T follicular helper cell (primary cell): ENCODE data around the gene ABI1.
A peak's percentile ranks its signal among the peaks of the same experiment; 100 is the strongest.
"Not testable (repeated sequence)": the region's sequence is repeated elsewhere in the genome, so short reads cannot be mapped to it uniquely, and the experiment has no call there.

Experiments used
- DNase-seq: peaks from one replicate; pipeline ENCODE4 v3.0.0-alpha.2; 2020; ENCODE audit warnings: low read depth
- total RNA-seq, 2 experiments: gene quantifications; one replicate each; lab custom pipeline; 2026; lab: John Stamatoyannopoulos, UW

ABI1 gene
- total RNA-seq: 104 to 134 reads per million in 2 experiments

DNA sequence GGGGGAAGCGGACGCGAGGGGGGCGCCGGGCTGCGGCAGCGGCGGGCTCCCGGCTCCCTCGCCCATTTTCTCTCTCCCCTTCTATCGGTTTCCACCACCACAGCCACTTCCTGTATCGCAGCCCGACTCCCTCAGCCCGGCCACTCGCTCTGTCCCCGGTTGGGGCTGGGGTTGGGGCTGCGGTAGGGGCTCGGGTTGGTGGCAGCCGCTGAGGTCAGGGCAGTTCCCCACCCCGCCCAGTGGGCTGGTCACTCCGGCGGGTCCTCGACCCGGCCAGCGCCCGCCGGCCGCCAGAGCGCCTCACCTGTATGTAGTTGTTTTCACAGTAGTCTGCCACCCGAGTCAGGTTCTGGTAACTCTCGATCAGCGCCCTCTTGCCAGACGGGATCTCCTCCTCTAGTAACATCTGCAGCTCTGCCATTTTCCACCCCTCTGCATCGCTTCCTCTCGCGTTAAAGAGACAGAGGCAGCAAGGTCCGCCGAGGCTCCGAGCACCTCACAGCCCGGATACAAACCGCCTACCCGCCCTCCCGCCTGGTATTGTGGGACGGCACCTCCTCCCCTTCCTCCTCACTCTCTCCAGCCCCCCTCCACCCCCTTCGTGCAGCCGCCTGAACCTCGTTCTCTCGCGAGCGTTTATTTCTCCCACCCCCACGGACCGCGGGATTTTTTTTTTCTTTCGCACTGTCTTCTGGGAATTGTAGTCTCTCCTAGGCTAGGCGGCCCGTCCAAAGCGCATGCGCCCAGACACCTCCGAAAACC, at the start of gene ABI1:
Gene ABI1 (minus strand): TSS at position 516 of the 762 bp plus-strand sequence. CDS start 95 bp downstream, at position 421.
- DNase-seq: peak; percentile 96

DNA sequence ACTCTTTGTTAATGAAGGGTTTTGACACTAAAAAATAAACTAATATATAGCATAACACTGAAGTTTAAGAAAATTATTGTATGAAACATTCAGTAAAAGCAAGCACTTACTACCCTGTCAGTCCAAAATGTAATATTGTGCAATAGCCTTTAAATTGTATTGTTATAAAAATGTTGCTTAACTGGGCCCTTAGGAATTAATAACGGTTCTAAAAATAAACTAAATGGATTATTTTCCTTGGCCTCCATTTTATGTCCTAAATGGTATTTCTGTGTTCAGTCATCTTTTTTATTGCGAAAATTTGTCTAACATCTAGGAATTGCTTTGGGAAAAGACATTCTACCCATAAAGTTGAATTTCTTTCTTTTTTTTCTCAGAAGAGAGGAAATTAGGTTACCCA, 49.0 kb upstream of the ABI1 start:
- DNase-seq: no peak

DNA sequence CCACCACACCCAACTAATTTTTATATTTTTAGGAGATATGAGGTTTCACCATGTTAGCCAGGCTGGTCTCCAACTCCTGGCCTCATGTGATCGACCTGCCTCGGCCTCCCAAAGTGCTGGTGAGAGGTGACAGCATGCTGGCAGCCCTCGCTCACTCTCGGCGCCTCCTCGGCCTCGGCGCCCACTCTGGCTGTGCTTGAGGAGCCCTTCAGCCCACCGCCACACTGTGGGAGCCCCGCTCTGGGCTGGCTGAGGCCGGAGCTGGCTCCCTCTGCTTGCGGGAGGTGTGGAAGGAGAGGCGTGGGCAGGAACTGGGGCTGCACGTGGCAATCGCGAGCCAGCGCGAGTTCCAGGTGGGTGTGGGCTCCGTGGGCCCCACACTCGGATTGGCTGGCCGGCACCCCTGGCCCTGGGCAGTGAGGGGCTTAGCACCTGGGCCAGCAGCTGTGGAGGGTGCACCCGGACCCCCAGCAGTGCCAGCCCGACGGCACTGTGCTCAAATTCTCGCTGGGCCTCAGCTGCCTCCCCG, 44.6 kb upstream of the ABI1 start:
- not testable (repeated sequence) for DNase-seq

DNA sequence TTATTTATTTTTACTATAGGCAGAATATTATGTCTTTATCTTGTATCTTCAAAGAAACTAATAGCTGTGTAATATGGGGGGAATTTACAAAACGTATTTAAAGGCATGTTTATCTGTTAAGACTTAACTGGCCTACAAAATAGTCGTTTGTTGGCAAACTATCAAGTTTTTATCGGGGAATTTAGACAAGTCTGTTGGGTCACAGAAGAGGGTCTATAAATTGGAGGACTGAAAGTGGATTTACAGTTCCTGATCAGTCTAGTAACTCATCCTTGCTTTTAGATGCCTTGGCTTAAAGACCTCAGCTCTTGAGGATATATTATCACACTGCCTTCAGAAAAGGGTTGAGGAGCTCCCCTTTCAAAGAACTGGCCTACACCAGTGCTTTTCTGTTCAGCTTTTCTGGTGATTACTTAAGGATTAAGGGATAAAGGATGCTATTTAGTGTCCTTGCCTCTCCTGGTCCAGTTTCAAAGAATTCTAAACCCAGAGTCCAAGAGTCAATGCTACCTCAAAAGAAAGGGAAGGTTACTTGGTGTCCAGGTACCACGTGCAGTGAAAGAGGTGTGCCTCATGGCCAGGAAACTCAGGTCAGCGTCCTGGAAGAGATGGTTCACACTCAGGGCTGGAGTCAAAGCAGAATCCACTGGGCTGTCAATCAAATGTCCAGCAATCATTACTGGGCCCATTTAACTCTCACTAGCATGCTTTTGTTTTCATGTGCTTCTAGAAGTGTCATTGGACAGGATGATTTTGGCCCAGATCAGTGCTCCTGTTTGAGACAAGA, 42.9 kb upstream of the ABI1 start:
- DNase-seq: no peak

DNA sequence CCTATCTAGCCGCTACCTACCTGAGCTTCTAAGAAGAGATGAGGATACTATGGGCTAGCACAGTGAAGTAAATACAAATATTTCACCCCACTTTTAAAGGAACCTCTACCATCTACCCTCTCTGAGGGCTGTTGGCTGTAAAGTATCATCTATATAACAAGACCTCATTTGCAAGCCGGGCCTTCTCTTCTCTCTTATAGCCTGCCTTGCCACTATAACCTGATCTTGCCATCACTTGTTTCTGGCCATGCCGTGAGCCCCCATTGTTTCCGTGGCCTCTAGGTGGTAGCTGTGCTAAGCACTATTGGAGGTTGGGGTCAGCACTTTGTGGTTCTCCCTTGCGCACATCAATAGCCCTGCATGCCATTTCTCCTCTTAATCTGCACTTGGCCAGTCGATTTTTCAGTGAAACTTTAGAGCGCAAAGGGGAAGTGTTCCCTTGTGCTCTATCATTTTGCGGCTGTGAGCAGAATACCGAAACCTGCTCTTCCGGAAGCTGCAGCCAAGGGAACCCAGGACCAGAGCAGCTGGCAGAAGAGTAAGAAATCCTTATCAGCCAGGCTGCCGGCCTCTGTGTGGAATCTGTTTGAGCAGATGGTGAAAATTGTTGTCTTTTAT, 31.7 kb upstream of the ABI1 start:
- not testable (repeated sequence) for DNase-seq

DNA sequence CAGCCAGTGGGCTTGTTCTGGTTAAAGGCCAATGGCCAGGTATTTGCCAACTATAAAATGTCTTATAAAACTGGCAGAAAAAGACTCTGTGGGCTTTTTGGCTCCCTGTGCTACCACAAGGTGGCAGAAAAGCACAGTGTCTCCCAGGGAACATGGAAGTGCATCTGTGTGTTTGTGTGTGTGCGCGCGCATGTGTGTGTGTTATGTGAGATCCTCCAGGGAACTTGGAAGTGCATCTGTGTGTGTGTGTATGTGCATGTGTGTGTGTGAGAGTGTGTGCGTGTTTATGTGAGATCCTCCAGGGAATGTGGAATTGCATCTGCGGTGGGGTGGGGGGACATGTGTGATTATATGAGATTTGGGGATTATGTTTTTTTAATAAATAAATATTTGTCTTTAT, 30.2 kb upstream of the ABI1 start:
- DNase-seq: no peak

DNA sequence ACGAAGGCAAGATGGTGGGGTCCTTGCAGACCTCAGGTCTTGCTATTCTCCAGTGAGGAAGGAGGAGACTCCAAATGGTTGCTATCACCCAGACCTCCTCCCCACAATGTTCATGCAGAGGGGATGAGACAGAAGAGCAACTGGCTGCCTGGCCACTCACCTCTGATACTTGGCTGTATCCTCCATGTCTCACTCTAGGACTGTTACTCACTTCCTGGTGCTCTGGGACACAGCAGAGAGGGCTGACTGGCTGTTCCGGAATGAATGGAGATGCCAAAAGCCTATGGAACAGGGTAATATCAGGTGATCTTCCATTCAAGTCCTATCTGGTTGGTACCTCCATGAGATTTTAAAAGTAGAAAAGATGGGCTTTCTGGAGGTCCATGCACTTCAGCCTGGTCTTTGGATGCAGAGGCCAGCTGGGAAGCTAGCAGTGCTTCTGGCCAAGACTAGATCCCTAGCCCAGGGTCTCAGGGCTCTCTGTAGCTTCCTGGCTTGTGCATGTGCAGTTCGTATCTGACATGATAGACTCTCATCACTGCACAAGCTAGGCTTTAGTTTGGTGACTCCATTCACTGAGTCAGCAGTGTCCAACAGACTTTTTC, 27.0 kb upstream of the ABI1 start:
- no peak for DNase-seq

DNA sequence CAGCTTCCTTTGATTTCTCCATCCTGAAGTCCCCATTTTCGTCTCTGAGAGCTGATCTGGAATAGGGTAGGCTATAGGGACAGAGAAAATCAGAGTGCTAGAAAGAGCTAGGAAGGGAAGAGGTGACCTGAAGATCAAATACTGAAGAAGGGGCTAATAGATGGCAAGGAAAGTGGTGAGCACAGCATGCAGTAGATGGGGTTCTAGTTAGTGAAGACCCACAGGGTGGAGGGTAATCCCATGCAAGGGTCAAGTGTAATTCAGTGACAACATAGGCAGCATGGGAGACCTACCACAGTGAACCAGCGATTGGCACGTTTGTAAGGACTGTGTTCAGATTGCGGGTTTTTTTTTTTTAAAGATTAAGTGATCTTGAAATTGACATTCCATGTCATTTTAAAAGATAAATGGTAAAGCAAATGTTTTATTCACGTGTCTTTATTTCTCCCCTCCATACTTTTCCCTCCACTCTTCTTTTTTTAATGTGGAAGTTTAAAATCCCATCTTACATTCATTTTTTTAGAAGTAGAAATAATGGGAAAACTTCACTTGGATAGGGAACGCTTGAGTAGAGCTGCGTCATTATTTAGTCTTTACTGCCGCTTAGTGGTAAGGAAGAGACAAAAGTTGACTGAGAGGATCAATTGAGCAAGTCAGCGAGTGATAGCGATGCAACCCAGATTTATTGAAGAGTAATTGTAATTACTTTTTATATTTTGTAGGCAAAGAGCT, 21.0 kb upstream of the ABI1 start:
- no peak for DNase-seq

DNA sequence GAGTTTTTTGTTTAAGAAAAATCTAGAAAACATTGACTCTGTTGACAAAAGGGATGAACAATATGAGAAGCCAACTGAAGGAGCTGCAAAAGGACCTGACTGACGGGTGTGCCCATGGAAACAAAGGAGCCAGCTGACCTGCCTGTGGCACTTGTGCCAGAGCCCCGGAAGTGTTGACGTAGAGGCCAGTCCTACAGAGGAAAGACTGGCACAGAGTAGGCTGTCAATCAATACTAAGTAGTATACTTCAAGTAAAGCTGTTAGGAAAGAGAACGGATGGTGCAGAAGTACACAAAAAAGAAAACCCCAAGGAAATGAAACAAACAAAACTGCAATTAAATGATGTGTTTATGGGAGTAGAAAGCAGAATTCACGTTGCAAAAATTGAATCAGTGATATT, 19.0 kb upstream of the ABI1 start:
- no peak for DNase-seq

DNA sequence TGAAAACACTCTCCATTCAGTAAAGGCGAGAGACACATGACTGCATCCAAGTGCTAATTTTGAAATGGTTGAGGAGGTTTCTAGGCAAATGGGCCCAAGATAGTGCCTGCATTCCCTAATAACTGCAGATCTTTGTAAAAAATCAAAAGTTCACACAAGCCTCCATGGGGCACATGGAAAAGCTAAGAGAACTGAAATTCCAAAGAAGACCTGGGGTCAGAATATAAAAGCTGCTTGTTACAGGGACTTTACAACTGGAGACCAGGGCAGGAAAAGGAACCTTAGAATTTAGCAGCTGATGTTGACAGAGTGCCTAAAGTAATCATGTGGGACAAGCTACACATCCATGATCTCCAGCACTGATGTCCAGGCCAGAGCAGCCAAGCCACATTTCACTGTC, 10.0 kb upstream of the ABI1 start:
- DNase-seq: no peak

DNA sequence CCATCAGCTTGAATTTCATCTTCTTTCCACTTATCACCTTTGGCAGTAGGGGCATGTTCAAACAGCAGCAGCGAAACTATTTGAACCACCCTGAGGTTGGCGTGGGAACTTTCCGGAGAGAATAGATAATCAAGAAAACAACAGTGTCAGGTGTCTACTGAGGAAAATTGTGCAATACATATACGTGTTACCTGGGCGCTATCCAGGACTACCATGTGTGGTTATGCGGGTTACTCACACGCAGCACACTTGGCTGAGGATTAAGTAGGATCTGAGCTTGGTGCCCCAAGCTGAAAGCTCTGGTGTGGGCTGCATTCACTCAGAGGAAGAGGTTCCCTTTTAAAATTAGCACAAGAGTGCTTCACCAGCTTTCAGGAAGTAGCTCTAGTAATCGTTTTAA, 8.8 kb upstream of the ABI1 start:
- no peak for DNase-seq

DNA sequence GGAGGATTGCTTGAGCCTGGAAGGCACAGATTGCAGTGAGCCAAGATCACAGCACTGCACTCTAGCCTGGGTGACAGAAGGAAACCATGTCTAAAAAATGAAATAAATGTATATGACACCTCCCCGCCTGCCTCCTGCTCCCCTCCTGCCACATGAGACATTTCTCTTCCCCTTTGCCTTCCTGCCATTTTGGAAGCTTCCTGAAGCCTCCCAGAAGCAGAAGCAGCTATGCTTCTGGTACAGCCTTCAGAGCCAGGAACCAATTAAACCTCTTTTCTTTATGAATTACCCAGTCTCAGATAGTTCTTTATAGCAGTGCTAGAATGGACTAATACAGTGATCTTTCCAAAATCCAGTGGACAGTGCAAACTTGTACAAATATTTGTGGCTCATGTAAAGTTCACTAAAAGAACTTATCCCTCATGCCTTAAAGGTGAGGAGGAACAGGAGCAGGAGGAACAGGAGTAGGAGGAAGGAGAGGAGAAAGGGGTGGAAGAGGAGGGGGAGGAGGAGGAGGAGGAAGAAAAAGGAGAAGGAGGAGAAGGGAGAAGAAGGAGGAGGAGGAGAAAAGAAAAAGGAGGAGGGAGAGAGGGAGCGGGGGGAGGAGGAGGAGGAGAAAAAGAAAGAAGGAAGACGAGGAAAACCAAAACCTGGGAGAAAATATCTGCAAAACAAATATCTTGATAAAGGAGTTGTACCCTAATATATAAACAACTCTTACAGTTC, 2.8 kb upstream of the ABI1 start:
- DNase-seq: no peak

DNA sequence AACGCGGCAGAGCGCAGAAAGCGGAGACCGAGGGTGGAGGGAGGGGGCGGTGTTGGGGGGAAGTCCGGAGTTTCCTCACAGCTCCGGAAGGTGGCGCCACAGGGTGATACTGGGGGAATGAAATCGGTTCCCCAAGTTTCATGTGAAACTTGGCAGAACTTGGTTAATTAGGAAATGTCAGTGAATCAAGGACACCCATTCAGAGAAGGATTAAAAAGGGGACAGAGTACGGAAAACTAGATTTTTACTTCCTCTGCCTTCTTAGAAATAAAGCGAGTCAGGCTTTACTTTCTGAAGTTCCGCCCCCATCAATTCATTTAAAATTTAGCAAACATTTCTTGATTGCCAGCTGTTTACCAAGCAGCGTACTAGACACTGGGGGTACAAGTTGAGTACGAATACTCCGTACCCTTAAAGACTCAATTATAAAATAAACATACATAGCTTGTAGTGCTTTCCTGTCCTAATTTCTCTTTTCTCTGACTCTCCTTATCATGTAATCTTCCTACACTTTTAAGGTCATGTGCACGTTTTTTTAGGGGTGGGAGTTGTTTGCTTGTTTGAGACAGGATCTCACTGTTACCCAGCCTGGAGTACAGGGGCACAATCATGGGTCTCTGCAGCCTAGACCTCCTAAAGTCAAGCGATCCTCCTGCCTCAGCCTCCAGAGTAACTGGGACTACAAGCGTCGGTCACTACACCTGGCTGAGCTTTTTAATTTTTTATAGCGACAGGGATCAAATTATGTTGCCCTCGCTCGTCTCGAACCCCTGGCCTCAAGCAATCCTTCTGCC, 644 bp upstream of the ABI1 start:
- DNase-seq: no peak

DNA sequence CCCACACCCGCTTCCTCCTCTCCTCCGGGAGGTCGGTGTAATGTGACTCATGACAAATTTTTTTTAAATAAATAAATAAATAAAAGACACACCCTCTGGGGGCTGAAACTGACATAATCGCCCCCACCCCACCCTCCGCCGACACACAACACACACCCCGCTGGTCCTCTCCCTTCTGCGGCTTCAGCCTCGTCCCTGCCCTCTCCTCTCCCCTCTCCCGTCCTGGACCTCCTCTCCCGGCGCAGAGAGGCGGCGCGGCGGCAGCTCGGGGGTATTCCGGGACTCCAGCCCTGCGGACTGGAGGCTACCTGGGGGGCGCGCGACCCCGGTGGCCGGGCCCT, 686 bp downstream of the ABI1 start:
- peak; percentile 52 for DNase-seq

DNA sequence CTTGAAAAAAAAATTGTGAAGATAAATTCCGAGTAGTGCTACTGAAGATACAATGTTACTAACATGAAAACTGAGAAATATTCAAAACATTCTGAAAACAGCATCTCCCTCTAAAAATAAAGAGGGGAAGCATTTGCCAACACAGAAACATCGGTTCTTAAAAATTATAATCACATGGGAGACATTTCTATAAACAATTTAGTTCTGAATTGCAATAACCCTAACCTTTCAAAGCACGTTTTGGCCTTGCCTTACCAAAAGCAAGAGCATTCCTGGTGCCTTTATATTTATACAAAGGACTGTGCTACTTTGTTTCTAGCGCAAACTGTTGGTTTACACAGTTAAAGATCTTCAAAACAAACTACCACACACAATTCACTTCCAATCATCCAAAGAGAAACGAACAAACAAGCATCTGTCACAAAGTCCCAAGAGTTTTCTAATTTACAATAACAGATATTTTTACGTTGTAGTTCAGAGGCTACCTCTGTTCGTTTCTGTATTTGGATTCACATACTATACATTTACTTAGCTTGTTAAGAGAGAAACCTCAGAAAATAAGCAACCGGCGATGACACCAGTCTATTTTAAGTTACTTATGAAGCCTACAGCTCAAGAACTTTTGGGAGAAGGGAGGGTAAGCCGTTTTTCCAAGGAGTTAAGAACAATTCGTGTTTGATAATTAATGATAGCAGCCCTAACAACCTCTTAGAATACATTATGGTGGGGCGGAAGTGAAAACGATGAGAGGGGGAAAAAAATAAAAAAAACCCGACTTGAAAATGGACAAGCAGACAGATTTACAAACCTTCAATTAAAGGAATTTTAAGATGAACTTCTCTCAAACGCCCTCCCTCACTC, 1.3 kb downstream of the ABI1 start:
- DNase-seq: no peak

DNA sequence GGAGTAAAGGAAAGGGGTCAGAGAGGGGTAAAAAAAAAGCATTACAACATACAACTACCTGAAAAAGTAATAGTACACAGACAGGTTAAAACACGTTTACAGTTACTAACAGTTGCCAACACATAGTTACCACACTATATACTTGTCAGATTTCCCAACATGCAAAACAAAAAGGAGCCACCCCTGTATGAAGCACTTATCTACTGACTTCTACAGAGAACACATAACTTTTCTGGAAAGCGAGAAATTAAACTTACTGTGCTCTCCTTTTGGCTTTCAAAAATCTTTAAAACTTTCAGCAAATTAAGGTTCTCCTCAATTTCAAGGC, 2.1 kb downstream of the ABI1 start:
- DNase-seq: no peak

DNA sequence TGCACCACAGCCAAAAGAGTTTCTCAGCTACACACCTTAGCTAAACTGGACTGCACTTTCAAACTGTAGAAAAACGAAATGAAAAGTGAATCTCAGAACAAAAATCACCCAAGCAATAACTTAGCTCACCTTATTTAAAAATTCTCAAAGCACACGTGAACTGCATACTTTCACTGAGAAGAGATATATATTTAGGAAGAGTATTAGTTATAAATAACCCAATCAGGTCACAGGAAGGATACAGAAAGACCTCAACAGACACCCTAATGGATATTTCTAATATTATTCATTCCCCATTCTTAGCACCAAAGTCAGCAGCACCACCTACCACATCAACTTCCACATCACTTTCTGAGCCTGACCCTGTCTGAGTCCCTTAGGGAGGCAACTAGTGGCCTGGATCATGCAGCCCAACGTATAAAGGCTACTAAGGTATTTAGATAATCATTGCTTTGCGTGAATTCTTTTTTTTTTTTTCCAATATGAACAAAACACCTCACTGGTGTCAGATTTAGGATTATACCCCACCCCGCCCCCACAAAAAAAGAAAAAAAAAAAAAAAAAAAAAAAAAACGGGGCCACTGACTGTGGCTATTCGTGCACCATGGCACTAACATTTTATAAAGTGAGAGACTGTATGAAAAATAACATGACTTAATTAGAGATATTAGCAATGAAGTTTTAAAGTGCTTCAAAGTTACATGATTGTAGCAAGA, 2.6 kb downstream of the ABI1 start:
- DNase-seq: no peak

DNA sequence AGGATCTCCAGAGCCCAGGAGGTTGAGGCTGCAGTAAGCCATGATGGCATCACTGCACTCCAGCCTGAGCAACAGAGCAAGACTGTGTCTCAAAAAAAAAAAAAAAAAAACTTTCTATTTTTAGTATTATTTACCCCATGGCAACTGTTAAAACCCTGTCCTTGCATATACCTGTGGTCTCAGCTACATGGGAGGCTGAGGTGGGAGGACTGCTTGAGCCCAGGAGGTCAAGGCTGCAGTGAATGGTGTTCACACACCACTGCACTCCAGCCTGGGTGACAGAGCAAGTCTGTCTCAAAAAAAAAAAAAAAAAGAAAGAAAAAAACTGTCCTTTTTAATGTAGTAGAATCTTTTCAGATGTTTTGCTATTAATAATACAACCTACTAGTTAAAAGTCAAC, 3.2 kb downstream of the ABI1 start:
- not testable (repeated sequence) for DNase-seq

DNA sequence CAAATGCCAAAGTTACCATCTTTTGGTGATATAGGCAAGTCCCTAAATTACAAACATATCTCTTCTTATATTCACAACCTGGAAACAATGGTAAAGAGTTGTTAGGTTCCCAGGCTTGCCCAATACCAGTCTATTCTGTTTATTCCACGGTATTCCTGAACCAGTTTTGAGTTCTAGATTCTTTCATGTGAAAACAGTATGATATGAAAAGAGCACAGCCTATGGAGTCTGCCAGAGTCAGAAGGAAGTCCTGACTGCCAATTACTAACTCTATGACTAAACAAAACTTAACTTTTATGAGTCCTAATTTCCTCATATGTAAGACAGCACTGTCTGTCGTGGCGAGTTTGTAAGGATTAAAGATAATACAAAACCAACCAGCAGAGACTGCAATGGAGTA, 5.6 kb downstream of the ABI1 start:
- no peak for DNase-seq
